ENCODE results near the gene TFF2.
A peak's percentile ranks its signal among the peaks of the same experiment; 100 is the strongest.

TFF2 gene

DNA sequence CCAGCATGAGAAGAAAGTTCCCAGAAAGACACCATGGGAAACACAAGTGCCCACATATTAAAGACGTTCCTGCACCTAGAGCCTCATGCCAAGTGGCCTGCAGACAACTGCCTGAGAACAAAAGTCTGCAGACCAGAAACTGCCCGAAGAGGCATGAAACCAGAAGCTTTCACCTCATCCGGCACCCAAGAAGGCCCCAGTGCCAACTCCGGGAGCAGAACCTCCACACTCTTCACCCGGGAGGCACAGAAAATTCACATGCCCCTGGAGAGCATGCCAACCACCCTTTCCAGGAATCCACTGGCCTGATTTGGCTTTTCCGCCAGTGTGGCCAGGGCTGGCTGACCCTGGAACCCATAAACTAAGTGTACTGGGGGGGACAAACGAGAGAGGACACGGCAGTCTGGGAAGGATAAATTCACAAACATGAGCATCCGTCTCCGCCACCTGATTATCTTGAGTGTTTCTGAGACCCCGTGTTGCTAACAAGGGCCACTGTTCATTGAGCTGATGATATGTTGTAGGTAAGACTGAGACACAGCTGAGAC, 6.8 kb downstream of the TFF2 start:
- DNase-seq: no peak

DNA sequence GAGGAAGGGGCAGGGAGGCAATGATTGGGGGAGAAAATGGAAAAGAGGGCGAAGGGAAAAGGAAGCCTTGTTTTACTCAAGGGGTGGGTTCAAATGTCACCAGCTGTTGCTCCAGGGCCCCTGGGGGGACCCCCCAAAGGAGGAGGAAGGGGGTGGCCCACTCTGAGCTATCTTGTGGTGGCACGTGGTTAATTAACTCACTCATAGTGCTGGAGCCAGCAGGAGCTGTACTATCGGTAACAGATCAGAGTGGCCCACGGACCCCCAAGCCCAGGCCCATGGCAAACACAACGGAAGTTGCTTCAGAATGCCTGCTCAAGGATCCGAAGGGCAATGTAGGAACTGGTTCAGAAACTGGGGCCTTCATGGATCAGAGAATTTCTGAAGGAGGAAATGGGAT, 7.2 kb downstream of the TFF2 start:
- DNase-seq: no peak

DNA sequence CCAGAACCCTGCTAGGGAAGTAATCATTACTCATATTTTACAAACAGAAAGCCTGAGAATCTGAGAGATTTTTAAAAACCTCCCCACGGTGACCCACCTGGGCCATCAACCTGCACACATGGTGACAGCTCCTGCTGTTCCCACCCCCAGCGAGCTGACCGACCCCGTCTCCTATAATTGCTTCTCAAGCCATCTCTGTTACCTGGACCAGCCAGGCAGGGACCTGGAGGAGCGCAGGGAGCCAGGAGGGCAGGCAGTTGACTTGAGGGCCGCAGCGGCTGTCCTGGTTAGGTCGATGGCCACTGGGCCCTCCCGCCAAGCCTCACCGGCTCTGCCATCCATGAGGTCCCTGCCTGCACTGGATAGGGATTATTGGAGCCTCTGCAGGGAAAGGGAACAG, 7.7 kb downstream of the TFF2 start:
- DNase-seq: no peak

DNA sequence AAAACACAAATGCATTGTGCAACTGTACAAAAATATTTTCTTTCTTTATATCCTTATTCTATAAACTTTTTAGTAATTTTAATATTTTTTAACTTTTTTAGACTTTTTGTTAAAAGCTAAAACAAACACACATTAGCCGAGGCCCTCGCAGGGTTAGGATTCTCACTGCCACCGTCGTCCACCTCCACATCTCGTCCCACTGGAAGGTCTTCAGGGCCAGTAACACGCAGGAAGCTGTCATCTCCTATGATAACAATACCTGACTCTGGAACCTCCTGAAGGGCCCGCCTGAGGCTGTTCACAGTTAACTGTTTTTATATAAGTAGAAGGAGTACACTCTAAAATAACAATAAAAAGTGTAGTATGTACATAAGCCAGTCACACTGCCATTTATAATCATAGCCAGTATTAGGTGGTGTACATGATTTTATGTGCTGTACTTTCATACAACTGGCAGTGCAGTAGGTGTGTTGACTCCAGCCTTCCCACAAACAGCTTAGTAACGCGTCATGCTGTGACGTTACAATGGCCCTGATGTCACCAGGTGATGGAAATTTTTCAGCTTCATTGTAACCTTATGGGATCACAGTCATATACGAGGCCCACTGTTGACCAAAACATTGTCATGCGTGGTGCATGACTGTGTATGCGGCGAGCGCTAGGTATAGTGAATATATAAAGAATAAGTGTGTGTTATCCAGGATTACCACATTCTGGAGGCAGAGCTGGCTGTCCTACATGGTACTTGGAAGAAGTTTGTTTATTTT, 8.8 kb downstream of the TFF2 start:
- DNase-seq: no peak

DNA sequence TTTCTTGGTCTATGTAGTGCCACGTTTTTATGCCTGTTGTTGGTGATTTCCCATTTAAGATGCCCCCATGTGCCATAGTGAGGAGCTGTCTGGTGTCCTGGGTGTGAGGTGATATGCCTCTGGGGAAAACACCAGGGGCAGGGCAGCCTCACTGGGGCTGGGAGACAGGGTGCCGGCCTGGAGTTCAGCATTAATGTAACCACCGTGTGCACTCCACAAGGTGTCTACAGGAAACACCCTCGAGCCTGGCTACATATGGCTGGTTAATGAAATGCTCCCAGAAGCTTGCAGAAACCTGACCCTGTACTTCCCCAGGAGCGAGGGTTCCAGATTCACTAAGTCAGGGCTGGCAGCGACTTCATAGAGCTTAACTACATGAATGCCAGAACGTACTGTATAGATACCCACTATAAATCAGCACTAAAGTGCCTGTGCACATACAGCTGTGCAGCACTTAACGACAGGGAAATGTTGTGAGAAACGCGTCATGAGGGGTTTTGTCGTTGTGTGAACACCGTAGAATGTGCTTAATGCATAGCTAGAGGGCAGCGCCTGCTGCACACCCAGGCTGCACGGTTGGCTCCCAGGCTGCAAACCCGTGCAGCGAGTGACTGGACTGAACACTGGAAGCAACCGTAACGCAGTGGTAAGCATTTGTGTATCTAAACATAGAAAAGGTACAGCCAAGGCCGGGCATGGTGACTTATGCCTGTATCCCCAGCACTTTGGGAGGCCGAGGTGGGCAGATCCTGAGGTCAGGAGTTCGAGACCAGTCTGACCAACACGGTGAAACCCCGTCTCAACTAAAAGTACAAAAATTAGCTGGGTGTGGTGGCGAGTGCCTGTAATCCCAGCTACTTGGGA, 10.4 kb downstream of the TFF2 start:
- no peak for DNase-seq

DNA sequence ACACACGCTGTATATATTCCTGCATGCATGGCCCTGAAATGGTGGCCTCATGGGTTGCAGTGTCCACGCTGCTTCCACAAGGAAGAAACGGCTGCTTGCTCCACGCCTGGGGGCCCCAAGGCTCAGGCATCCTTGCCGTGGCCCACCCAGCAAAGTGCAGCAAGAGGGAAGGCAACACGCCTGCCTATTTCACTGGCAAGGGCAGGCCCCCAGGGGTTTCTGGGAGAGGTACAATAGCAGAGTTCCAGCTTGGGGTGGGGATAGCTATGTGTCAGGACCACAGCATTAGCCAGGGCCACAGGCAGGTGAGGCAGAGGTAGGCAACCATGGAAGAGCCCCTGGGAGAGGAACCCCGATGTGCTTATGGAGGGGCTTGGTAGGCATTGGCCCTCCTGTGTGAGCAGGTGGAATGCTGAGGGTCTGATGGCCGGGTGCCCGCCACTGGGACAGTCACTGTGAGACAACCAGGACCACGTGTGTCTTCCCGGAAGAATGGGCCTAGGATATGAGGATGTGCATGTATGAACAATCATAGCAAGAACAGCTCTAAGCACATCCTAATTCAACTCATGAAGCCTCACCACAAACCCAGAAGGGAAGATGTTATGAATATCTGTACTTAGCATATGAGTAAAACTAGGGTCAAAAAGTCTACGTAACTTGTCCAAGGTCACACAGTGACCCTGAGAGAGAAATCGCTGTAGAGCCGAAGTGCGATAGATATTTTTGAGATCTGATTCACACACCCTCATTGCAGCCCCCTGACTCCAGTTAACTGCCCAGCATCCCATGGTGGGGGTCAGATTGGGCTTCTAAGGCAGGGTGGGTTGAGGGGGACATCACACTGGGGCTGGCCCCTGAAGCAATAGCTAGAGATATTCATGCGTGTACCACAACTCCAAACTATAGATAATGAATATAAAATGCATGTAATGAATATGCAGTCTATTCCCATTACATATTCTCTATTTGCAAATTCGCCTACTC, 11.8 kb downstream of the TFF2 start:
- DNase-seq: no peak

DNA sequence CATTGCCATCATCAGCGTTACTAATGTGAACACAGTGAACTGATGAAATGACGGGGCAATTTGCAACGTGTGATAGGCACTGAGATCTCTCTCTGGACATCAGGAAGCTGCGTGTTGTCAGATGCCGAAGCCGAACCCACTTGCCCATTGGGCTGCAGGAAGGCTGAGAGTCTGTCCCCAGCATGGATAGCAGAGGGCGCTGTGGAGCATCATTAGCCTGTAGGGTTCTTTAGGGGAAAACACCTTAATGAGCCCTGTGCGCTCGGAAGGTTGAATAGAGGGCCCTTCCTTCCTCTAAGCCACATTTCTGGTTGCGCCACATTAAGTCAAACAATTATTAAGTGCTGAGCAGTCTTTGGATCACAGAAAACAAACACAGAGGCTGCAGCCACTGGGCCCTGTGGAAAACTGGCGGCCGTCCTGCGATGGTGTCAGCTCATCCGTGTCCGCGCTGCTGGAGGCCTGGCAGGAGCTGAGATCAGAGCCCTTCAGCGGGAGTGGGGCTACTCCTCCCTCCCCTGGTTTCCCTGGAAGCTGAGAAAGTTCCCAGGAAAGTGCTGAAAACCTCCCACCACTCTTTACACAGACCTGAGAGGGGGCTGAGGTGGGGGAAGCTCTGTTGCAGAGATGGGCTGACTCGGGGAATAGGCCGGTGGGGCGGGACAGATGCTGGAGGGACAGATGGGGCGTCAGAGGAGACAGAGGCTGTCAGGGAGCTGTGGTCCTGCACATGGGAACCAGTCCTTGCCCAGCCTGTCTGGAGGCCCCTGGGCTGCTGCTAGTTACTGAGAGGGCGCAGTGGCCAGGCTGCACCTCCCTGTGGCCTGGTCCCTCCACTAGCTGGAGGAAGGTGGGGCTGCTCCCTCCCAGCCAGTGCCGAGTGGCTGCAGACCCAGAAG, 12.7 kb downstream of the TFF2 start:
- peak; percentile 79 for DNase-seq

DNA sequence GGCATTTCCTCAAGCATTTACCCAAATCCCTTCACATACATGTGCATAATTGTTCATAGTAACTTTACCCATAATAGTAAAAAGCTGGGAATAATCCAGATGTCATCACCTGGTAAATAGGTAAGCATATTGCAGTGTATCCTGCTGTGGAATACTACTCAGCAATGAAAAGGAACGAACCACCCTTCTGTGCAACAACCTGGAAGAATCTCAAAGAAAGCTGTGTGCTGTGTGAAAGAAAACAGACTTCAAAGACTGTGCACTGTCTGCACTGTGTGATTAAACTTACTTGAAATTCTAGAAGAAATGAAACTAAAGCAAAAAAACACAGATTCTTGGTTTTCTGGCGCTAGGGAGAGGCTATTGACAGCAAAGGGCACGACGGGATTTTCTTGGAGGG, 13.5 kb downstream of the TFF2 start:
- no peak for DNase-seq

DNA sequence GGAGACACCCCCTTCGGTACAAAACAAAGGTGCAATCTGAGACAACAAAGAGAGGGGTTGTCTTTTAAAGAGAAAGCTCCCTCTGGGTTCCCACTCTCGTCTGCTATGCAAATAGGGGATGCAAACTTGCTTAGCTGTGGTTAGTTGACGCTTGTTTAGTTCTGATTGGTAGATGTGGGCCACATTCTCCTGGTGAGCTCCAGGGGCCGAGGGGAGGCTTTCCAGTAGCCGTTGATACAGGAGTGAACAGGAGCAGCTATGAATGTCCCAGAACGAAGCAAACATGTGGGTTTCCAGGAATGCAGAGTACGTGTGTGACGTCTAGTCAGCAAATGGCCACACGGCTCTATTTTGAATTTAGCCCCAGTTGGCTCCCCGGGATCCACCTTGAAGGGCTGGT, 14.7 kb downstream of the TFF2 start:
- no peak for DNase-seq

DNA sequence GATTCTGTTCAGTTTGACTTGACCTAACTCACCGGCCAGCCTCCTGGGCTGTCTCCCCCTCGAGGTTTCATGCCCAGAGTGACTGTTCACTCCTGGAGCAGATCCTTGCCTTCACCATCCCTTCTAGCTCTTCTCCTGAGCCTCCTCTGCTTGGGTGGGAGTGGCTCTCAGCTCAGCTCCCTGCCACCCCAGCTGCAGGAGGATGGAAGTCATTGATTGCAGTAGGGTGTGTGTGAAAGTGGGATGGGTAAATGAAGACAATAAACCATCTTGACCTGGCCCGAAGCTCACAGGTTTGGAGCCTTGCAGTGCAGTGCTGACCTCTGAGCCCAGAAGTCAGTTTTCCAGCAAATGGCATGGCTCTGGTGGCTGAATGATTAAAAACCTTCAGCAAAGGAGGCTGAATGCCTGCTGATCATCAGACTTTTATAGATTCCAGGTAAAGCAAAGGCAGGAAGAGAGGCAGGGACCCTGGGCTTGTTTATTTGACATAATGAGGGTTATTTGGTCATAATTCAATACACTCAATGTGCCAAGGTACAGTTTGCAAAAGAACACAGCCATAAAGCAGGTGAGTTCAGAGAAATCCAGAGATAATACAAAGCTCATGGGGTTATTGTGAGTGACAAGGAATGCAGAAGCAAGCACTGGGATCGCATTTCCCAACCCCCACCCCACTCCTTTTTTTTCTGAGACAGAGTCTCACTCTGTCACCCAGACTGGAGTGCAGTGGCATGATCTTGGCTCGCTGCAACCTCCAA, 18.1 kb downstream of the TFF2 start:
- DNase-seq: no peak

DNA sequence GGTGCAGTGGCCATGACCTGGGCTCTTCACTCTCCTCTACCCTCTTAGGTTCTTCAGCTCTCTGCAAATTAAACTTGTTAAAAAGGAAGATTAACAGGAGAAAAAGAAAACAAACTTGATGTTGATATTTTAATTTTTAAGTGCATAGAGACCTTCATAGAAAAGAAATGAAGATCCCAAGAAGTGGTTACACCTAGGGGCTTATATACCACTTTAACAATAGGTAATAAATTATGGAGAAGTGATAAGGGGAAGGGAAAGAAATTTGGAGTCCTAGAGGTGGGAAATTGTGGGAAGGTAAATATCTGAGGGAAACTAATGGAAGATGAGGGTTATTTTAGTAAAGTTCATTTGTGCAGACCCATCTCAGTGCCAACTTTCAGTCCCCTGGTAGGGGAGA, 19.1 kb downstream of the TFF2 start:
- DNase-seq: no peak

DNA sequence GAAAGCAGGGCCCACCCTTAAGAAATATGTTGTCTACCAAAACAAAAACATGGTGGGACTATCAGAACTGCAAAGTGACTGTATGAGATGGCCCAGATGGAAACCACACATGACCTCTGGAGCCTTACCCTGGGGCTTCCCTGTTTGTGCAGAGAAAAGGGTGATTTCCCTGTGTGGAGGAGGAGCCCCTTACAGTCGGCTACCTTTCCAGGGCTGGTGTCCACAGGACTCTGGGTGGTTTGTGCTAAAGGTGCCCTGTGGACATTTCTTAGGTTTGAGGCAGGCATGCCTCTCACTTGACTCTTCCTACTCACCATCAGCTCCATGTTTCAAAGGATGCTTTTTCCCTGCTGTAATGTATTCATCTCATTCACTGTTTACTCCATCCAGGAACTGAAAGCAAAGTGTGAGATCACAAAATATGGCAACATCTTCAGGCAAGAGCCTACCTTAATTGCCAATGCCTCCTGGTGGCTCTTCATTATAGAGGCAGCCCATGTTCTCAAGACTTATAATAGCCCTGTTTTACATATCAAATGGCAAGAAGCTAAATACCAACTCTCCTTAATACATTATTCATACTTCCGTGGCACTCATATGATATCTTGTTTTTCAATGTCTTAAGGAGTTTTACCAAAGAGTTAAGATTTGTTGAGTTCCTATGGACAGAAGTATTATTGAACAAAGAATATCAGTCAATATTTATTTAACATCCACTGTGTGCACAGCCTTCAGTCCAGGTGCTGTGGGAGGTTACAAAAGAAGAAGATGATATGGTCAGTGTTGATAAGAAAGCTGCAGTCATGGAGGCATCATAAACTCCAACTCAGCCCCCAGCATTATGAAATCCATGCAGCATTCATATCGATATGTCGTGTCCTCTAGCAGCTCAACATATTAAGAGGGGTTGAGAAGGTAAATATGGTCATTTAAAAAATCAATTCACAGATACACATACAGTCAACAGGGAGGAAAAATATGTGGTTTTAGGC, 20.1 kb downstream of the TFF2 start:
- no peak for DNase-seq

DNA sequence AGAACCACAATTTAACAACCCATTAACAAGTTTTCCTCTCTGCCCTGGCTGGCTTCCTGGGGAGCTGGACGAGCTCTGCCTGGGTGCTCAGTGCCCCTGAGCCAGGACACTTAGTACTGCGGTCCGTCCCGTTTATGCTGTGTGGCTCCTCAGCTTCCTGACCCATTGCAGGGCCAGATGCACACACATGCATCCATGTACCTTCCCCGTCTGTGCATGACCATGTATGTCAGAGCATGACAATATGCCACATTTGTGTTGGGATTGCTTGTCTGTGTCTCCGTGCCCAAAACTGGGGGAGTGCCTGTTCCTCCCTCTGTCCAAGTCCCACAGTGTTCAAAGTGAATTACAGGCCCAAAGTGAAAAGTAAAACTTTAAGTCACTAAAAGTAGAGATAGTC, 25.9 kb downstream of the TFF2 start:
- DNase-seq: no peak

DNA sequence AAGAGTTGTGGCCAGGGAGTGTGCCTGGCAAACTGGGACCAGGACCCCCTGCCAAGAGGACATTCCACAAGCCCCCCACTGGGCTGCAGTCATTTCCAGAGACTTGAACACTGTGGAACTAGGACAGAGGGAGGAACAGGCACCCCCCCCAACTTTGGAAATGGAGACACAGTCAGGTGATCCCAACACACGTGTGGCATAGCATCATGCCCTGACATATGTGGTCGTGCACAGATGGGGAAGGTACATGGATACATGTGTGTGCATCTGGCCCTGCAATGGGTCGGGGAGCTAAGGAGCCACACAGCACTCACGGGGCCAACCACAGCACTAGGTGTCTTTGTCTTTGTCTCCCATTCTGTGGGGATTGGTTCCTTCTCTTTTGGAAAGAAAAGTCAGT, 28.9 kb downstream of the TFF2 start:
- DNase-seq: no peak

DNA sequence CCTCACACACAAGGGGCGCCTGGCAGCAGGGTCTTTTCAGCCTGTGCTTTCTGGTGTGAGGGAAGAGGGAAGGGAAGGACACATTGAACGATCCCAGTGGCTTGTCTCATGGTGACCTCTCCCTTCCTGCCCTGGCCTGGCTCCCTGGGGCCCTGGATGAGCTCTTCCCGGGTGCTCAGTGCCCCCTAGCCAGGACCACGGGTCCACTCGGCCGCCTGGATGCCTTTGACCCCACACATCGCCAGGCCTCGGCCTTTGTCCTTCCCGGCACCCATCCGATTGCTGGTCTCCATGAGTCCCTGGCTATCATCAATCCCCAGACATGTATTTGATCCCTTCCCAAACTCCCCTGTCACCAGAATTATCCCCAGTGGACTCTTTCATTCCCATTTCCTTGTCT, 29.6 kb downstream of the TFF2 start:
- no peak for DNase-seq

DNA sequence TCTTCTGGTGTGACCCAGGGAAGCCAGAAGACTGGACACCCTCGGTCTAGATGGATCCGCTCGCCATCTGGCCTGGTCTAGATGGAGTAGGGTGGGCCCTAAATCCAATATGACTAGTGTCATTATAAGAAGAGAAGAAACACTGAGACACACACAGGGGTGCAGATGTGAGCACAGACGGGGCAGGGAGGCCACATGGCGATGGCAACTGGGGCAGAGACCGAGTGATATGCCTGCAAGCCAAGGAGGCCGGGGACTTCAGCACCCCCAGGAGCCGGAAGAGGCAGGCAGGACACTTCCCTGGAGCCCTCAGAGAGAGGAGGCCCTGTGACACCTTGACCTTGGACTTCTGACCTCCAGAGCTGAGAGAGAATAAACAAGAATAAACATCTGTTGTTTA, 30.0 kb downstream of the TFF2 start:
- no peak for DNase-seq

DNA sequence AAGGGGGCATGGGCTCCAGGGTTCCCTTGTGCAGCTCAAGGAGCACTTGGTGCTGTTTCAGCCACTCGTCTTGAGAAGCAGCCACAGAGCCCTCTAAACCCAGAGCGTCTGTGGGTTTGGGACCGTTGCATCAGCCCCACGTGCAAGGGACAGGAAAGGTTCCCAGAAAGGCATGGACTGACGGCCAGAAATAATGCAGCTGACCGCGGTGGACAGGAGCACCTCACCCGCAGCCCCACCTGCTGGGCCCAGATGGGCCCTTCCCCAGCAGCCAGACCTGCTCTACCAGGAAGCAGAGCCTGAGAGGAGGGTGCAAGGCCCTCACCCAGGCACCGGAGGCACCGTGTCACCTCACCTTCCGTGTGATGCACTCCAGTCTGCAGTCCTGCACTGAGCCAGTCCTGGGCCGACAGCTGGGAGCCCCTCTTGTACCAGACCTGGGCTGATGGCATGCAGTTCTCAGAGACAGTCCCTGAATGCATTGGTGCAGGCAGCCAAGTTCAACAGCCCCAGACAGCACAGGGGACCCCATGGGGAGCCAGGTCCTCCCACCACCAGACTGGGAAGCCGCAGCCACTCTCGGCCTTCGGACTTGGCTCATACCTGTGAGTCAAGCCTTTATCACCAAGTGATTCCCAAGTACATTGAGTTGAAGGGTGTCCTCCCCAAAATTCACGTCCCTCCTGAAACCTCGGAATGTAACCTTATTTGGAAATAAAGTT, 30.8 kb downstream of the TFF2 start:
- DNase-seq: no peak

DNA sequence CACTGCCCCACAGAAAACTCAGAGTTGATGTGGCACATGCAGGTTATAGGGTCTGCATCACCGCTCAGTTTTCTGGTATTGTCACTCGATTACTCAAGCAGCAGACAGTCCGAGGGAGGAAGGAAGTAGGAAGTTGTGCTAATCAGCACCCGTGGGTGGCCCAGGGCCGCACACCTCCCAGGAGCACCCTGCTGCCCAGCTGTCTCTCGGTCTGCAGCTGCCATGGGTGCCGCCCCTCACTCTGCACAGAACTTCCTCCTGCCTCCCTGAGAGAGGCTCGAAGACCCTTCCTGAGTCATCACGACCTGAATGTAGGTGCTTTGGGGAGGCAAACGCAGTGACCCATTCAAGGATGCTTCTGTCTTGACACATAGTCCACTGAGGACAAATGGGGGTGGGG, 31.4 kb downstream of the TFF2 start:
- DNase-seq: no peak
